ENCODE results near the gene HIPK2. TPM values are rescaled to one million over a fixed set of nuclear protein-coding genes. Genes with fewer than 3 reads are reported as not detected.

The HIPK2 gene
- total and polyA plus RNA-seq, 2 donors (not counting 3 experiments of a cell fraction or from before 2014, with no cell fraction given): 9.0 to 43.8 TPM

DNA sequence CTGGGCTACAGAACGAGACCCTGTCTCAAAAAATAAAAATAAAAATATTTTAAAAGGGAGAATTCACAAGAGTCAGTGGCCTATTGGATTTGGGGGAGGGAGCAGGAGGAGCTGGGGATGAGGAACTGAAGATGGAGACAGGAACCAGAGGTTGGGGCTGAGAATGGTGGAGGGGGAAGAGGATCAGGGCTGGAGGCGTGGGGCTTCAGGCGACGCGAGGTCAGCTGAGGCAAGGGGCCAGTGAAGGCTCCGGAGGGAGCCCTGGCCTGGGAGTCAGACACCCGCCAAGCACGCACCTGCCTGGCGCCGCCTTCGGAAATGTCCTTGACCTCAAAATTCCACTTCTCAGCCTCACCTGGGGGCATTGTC, 255.0 kb downstream of the HIPK2 start:
- CTCF ChIA-PET: interaction anchor here (1.2 kb wide), 1 partner anchor 23 kb away, joined by 4 read pairs; no protein-coding TSS in a partner anchor
- DNase-seq (ENCODE audit: low read depth, low spot score): no peak
- no peak for TF ChIP-seq MYC (IDR thresholded peaks at IDR 0.05; ENCODE audit: low read depth, low read length)
- no peak for TF ChIP-seq POLR2A (IDR thresholded peaks at IDR 0.05; ENCODE audit: low read depth, low read length)
- TF ChIP-seq, protein P1, sequence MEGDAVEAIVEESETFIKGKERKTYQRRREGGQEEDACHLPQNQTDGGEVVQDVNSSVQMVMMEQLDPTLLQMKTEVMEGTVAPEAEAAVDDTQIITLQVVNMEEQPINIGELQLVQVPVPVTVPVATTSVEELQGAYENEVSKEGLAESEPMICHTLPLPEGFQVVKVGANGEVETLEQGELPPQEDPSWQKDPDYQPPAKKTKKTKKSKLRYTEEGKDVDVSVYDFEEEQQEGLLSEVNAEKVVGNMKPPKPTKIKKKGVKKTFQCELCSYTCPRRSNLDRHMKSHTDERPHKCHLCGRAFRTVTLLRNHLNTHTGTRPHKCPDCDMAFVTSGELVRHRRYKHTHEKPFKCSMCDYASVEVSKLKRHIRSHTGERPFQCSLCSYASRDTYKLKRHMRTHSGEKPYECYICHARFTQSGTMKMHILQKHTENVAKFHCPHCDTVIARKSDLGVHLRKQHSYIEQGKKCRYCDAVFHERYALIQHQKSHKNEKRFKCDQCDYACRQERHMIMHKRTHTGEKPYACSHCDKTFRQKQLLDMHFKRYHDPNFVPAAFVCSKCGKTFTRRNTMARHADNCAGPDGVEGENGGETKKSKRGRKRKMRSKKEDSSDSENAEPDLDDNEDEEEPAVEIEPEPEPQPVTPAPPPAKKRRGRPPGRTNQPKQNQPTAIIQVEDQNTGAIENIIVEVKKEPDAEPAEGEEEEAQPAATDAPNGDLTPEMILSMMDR (IDR thresholded peaks at IDR 0.05; ENCODE audit: extremely low read depth in 1 of 2, insufficient read depth in 1 of 2, low read depth in 1 of 2, low read length in 2 of 2): no peak
- no peak for TF ChIP-seq JUN (IDR thresholded peaks at IDR 0.05; ENCODE audit: borderline replicate concordance, insufficient read depth, insufficient read length, low read depth)
- no peak for TF ChIP-seq FOS (IDR thresholded peaks at IDR 0.05; ENCODE audit: borderline replicate concordance, insufficient read depth, low read length)
- no peak for TF ChIP-seq POLR2AphosphoS5 (IDR thresholded peaks at IDR 0.05; ENCODE audit: insufficient read depth, low read depth, low read length)
- TF ChIP-seq GATA2 (IDR thresholded peaks at IDR 0.05; ENCODE audit: insufficient read depth, insufficient read length, low read depth, low read length): no peak
- TF ChIP-seq MAX (IDR thresholded peaks at IDR 0.05; ENCODE audit: insufficient read depth, insufficient read length): no peak
- TF ChIP-seq EZH2 (IDR thresholded peaks at IDR 0.05; ENCODE audit: borderline replicate concordance, low read depth, low read length, severe bottlenecking): no peak
- H3K4me3 ChIP-seq (replicated peaks in 1 of 3; ENCODE audit: insufficient read depth in 1 of 3, low read depth in 1 of 3, low read length in 3 of 3): no peak overlapping the region
- peaks cover 26 to 33% of the 10 kb centered on the region in 2 experiments for H3K27me3 ChIP-seq (ENCODE audit: control insufficient read depth in 2 of 2, insufficient read depth in 2 of 2, low read length in 2 of 2)
- H3K9me3 ChIP-seq (replicated peaks; ENCODE audit: control insufficient read depth, insufficient read depth, low read length): no peaks in the 10 kb centered on the region
- FAIRE-seq: no peak
- intact Hi-C loops (cut with micrococcal nuclease) (no loop called here), dilution Hi-C loops (cut with MboI; ENCODE audit: extremely low pct_ligation_motif_present, low sequenced_read_pairs) (no loop called here)
- H3K9ac ChIP-seq (replicated peaks; ENCODE audit: extremely low read depth, insufficient read depth, low read length): no peak overlapping the region
- no peak overlapping the region for H2AFZ ChIP-seq (ENCODE audit: low read depth, low read length)
- H3K9me1 ChIP-seq (replicated peaks; ENCODE audit: control insufficient read depth, extremely low read depth, insufficient read depth, low read length): no peaks in the 10 kb centered on the region
- BruUV-seq (replicated peaks): no TSS peak
- no peak overlapping the region for H3K27ac ChIP-seq (ENCODE audit: insufficient read depth, low read depth, low read length)
- H3K36me3 ChIP-seq (ENCODE audit: control insufficient read depth in 2 of 2, extremely low read depth in 1 of 2, insufficient read depth in 2 of 2, low read length in 2 of 2): no peaks in the 10 kb centered on the region
- no peaks in the 10 kb centered on the region for H3K79me2 ChIP-seq (ENCODE audit: control insufficient read depth, insufficient read depth, low read length)
- POLR2A ChIA-PET: no interaction called here
- H3K4me2 ChIP-seq (ENCODE audit: insufficient read depth, low read length): no peak overlapping the region
- no peaks in the 10 kb centered on the region for H4K20me1 ChIP-seq (replicated peaks; ENCODE audit: control insufficient read depth, extremely low read depth, insufficient read depth, low read length)
- no peaks in the 10 kb centered on the region for H3K4me1 ChIP-seq (ENCODE audit: control insufficient read depth, extremely low read depth, insufficient read depth, low read length)

Measured in endothelial cell of umbilical vein (primary cell).